Liver (tissue), 3 donors: ENCODE data around the gene GINM1.

Experiments used
- ATF3 ChIP-seq: IDR thresholded peaks from 2 replicates; pipeline ENCODE4 v1.6.1; 2016; ENCODE audit warnings: antibody characterized with exemption
- CTCF ChIP-seq: fragments of 150-350 bp; IDR thresholded peaks from 2 replicates; pipeline ENCODE4 v1.5.1; 2017; ENCODE audit warnings: improper control_type of control experiment, low read depth, low read length; ENCODE audit not compliant: missing input control
- YY1 ChIP-seq: IDR thresholded peaks from 2 replicates; pipeline ENCODE4 v1.6.1; 2016; ENCODE audit warnings: antibody characterized with exemption, mild to moderate bottlenecking
- donor health status: healthy.
- donor health status: healthy.

- TF ChIP-seq YY1 (no peak), ATF3 (no peak), CTCF (no peak)
Observed at GRCh38 chr6:149567194-149567586, 1.0 kb downstream of the GINM1 start.
